Activated CD4-positive, alpha-beta T cell treated with anti-CD3 and anti-CD28 coated beads for 24 hours (primary cell): ENCODE results near the gene KIF16B.

Source experiments
- DNase-seq, 2 donors: peaks; one replicate each; pipeline ENCODE4 v3.0.0-alpha.2; 2020; ENCODE audit warnings: low read depth in 2 of 2

KIF16B gene

DNA sequence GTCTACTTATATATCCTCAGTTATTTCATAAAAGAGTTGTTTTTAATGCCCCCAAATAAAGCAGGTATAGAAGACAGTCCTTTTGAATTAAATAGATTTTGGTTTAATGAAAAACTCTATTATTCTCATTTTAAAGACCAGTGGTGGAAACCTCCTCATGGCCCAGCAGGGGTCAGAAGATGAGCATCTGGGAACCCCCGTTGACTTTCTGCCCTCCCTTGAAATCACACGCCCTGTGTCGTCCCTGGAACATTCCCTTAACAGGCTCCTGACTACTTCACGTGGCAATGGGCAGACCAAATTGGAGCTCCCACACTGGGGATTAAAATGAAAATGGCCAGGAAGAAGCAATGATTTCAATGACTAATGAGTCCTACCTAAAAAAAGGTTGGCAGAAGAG lies 220.9 kb downstream of the KIF16B start:
- DNase-seq, result no peak

DNA sequence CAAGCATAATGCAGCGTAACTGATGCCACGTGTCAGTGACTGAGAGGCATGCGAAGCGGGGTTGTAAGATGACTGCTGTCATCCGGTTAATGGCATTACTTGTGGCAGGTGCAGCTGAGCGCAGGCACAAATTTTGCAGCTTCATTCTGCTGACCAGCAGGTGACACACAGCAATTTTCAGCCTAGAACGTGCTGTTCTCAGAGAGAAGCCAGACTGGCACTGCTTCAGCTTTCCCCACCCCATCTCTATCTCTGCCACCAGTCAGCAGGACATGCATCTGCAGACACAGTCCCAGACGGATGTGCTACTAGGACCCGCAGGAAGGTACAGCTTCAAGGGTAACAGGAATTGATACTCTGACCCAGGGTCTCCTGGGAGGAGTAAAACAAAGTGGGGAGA lies 221.8 kb downstream of the KIF16B start:
- DNase-seq, result no peak

DNA sequence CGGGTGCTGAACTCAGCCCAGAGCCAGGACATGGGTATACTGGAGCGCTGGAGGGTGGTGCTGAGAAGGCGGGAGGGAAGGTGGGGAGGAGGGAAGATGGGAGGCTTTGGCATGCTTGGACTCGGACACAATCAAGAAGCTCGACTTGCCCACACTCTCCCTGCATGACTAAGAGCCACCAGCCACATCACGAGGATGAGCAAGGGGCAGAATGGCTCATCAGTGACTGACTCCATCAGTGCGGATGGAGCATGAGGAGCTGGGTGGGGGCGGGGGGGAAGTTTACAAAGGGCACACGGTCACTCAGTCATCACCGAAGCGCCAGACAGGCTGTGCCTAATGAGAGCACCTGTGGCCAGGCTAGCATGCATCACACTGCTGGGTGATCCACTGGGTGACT lies 222.8 kb downstream of the KIF16B start:
- DNase-seq, result no peak

DNA sequence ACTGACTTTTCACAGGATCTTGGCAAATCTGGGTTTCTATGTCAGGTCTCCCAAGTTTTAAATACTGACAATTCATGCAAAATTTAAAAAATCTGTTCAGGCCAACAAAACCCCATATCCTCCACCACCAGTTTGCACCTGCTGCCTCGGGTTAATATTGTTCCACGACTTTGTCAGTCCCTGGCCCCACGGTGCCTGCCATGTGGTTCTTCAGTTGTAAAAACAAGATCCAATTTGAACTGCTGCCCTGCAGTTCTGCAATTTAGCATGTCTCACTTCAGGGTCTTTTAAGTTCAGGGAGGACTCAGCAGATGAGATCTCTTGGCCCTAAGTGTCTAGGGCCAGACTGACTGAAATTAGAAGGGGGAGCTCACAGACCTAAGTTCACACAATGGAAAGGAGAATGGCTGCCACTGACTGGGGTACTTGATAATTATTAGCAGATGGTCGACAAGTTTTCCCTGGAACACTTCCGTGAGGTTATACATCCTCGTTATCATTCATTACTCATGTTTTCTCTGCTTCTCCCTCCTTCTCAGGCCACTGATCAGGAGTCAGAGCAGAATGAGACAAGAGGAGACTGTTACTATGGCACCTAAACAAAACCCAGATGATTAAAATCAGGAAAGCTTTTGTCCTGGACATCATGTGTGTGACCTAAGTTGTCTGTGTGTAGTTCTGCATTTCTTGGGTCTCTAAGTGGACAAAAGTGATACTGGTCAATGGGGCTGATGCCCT lies 223.6 kb downstream of the KIF16B start:
- DNase-seq, result no peak

DNA sequence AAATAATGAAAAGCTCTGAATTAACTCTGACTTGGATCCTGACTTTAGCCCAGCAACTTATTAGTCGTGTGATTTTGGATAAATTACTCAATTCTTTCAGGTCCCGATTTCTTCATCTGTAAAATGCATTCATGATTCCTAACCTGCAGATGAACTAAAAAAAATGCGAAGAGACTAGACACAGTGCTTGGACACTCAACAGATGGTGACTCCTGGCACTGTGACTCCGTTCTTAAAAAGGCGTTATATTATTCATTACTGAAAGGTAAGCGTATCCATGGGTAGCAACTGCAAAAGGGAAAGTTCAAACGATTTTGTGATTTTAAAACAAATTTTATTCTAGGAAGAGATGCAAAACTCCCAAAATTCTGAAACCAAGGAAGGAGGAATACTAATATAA lies 226.3 kb downstream of the KIF16B start:
- no peak for DNase-seq

DNA sequence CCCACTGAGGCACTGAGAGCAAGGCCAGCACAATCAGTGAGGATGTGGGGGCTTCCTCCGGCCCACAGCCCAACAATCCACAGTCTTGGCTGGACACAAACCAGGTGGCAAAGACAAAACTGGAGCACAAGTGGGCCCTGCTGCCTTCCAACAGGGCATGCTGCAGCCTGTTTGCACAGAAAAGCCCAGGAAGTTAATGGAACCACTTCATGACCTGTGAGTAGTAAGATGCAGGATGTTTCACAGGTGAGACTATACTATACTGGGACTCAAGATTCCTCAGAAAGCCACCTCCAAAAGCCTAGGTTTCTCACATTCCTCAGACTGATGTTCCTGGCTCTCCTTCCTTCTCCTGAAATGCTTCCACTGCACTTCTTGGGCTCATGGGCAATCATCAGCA lies 235.5 kb downstream of the KIF16B start:
- DNase-seq, result no peak

DNA sequence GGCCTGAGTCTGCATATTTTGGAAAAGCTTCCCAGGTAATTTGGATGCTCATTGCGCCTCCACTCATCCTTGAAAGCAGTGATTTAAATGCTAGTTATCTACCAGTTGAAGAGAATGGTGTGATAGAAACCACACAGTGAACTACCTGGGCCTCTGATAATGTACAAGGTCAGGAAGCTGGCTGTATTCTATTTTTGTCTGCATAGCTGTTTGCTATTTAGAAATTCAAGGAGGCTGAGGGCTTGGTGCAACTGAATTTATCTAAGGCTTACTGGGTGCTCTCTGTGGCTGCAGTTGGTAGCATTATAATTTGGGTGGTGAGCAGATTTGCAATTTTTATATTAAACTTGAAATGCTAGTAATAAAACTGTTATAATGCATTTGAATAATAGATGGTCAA lies 245.6 kb downstream of the KIF16B start:
- DNase-seq, result no peak

DNA sequence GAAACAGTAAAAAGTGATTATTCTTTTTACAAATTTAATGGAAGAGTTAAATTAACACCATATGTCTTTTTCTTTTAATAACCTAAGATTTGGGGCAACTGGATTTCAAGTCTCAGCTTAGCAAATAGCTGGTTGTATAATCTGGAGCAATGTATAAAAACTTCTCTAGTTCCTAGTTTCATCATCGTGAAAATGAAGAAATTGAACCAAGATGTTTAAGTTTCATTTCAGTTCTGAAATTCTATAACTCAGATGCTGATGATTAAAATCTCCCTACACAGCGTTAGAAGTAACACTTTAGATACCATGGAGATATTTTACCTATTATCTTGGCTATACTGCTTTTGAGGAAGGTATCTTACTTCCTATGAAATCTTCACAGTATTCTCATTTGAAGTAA lies 252.0 kb downstream of the KIF16B start:
- no peak for DNase-seq

DNA sequence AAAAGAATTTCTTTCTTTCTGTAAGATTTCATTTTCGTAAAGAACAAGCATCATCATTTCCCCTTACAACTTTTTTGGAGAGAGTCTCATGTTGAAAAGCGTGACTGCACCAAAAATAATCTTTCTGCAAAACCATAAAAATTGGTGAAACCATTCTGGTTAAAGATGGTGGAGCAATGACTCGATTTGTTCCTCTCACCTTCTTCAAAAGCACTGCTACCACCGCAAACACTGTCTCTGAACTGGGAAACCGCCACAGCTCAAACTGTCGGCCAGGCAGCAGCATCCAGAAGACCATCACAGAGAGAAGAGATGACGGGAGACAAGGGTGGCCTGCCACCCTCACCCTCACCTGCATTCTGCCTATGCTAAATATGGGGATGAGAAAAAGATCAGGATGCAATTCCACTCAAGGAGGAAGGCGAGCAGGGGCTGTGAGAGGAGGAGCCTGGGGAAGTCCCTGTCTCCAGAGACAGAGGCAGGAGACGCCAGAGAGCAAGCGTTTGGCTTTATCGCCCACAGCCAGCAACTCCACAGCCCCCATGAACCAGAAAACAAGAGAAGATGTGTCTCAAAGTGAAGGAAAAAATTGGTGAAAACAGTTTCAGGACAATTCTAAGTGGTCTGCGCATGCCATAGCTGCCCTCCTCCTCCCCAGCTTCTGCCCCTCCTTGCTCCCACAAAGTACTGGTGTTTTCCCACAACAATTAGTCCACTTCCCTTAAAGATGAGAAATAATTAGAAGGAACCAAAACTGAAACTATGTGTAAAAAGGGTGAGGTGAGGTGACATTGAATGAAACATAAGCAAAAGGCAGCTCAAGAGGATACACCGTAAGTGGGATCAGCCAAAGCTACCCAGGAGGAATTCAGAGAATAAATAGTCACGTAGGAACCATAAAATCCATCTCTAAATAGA lies 255.5 kb downstream of the KIF16B start:
- DNase-seq, result no peak

DNA sequence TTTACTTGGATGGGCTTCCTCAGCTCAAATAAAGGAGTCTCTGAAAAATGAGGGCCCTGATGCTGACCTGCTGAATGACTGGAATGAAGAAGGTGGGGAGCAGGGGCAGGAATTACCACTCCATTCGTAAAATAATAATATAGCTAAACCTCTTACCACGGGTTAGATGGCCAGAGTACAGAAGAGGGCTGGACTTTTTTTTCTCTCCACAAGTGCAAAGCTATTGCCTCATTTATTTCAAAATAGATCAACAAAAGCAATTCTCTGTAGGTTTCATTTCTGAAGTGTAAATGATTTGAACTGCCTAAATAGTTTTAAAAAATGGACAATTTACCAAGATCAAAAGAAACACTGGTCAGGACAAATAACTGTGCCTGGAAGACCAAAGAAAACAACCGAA lies 256.7 kb downstream of the KIF16B start:
- DNase-seq, result no peak

DNA sequence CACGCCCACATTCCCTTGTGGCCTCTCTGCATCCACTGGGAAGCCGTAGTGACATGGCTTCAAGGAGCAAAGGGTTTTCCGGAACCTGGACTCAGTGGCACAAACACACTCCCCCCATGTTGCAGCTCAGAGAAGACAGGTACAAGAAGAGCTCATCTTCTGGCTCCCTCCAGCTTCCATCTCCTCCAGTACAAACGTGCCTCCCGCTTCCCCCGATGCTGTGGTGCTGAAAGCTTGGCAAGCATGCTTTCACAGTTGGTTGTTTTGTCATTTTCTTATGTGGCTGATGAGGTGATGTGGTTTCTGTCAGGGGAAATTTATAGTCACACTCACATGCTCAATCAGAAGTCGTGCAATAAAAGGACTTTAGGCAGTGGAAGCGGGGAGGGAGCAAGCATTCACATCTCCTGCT lies 258.5 kb downstream of the KIF16B start:
- DNase-seq, result no peak

DNA sequence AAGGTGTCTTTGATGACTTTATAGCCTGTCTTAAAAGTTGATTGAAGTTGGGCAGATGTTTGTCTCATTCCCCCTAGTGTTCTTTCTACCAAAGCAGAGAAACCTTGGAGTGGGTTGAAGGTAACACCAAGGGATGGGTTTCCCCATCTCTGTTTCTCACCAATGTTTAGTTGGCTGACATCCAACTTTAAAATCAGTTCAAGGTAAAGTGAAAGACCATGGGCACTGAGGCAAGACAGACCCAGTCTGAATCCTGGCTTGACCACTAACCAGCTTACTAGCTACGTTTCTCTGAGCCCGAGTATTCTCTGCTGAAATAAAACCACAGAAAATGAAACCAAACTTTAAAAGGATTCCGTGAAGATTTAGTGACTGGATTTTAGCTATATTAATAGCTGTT lies 258.9 kb downstream of the KIF16B start:
- no peak for DNase-seq

DNA sequence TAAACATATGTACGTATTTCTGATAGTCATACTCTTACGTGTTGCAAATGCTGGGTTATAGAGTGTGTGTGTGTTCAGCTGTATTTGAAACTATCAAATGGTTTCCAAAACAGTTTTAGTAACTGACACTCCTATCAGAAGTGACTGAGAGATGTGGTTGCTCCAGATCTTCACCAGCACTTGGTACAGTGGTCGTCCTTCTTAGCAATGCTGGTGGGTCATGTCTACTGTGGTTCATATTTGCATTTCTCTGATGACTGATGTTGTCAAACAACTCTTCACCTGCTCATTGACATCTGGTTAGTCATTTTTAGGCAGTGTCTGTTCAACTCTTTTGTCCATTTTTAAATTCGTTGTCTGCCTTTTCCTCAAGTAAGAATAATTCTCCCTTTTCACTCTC lies 259.3 kb downstream of the KIF16B start:
- no peak for DNase-seq

DNA sequence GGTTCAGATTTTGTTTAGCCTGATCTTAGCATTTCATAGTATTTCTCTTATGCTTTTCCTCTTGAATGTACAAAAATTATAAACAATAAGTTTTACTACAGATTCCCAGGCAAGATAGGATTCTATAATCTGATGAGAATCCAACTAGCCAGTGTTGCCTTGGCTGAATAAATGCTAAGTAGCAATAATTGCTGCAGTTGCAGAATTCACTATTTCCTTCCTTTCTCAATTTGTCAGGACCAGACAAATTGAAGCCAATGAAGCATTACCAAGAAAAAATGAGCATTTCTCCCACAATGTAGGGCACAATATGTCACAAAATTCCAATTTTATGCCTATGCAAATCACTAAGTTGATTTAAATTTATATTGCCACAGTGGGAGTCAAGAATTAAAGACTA lies 260.2 kb downstream of the KIF16B start:
- DNase-seq, result no peak

DNA sequence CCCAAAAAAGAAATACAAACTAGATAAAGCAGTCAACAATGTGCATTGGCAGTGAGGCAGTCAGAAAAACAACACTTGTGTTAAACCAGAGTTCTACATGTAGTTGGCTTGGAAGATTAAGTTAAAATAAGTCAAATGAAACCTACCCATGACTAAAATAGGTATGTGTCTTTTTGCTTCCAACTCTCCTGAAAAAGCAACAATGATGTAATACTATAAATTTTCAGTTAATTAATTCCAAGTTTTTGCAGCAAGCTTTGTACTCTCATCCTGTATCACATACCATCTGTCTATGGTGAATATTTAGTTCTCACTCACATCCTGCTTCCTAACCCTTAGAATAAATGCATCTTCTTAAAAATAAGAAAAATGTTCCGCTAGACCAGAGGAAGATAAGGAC lies 261.5 kb downstream of the KIF16B start:
- DNase-seq, result no peak

DNA sequence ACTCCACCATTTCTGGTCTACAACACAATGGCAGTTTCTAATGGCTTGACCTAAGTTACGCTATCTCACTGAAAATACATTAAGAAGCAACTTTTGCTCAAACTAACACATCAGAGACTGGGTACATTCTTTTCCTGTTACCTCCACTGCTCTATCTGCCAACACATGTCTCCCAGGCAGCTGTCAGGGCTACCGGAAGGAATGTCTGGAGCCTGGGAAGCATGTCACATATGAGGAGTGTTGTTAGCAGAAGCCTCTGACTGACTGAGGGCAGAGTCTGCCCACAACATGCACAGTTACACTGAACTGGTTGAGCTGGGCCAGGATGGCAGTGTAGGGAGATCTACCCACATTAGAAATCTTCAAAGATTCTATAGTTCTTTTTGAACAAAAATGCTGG lies 264.5 kb downstream of the KIF16B start:
- no peak for DNase-seq

DNA sequence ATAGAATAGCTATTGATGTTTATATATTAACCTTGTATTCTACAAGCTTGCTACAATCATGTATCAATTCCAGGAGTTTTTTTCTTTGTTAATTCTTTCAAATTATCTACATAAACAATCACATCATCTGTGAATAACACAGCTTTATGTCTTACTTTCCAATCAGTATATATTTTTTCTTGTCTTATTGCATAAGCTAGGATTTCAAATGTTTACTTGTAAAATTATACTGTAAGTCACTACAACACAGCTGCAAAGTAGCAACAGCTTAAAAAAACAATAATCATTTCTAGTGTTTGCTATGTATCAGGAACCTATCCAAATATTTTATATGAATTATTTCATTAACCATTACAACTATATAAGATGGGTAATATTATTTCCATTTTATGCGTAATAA lies 270.4 kb downstream of the KIF16B start:
- no peak for DNase-seq

DNA sequence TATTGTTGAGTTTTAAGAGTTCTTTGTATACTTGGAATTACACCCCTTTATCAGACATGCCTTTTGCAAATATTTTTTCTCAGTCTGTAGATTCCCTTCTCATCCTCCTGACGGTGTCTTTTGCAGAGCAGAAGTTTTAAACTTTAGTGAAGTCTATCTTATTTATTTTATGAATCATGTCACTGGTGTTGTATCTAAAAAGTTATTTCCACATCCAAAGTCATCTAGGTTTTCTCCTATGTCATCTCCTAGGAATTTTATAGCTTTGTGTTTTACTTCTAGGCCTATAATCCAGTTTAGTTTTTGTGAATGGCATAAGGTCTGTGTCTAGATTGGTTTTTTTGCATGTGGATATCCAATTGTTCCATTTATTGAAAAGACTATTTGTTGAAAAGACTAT lies 271.3 kb downstream of the KIF16B start:
- DNase-seq, result no peak

DNA sequence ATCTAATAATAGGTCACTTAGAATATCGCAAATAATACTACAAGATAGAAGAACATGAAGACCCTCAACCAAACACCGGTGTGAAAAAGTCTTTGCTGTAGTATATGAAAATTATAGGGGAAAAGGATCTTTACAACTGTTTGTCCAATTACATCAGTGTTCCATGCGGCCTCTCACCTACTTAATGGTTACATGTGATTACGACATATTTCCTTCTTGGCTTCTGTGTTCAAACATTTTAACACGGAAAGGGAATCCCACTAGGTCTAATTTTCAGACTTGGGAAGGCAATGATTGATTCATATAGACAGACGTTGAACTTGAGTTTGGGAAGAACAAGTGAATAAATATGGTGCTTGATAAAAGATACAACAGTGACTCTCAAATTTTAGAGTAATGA lies 273.4 kb downstream of the KIF16B start:
- DNase-seq, result no peak

DNA sequence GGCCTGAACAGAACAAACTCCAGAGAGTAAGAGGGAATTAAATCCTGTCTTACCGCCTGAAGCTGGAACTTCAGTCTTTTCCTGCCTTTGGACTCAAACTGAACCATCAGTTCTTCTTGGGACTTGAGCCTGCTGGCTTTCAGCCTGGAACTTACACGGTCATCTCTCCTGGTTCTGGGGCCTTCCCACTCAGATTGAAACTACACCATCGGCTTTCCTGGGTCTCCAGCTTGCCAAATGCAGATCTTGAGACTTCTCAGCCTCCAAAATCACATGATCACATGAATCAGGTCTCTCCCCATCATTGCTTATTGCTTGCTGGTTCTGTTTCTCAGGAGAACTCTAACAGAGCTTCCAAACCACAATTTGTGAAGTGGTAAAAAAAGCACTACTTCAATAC lies 276.3 kb downstream of the KIF16B start:
- no peak for DNase-seq

DNA sequence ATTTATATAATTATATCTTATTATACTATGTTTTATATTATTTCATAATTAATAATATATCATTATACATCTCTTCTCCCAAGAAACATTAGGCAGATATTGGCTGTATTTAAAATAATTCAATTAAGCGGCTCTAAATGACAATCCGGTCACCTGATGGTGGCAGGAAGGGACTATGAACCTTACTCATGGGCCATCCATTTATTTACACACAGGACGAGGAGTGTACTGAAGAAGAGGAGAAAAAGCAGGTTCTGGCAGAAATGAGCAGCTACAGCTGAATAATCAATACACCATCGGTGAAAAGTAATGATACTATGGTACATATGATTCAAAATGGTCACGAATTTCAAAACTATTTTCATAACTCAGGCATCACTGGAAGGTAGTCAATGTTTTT lies 277.7 kb downstream of the KIF16B start:
- no peak for DNase-seq

DNA sequence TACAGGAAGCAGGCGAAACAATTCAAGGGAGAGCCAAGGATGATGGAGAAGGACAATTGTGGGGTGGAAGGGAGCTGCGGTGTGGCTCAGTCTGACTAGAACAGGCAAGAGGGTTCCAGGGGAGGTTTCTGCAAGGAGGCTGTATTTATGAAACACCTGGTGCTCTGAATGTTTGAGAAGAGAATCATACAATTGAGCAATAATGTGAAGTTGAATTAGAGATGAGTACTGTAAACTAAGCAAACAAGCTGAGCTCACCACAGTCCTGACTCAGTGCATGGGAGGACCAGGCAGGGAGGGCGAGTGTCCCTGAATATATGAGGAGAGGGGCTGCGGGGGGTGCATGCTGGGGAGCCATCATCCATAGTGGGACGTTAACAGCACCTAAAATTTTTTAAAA lies 279.7 kb downstream of the KIF16B start:
- DNase-seq, result no peak

DNA sequence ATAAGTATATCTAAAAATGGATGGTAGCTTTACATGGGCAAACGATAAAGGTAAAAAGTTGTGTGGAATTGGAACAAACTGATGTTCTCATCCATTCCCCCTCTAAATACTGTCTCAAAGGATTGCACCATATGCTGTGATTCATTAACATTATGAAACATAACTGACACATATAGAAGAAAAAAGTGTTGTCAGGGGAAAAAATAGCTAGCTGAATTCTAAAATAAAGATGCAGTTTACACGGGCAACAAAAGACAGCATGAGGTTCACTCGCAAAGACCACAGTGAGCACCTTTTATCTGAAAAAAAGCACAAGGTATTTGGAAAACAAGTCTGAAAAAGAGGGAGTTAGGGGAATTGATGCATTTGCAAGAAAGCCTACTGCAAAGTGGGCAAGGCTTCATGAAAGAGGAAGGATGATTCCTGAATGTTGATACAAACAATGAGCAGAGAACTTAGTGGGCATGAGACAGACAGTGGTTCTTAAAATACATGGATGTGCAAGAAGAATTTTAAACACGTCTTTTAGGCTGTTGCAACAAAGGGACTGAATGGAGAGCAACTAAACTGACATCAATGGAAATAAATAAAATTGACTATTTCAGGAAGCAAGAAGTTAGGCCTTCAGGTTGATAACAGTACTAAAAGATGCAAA lies 280.9 kb downstream of the KIF16B start:
- no peak for DNase-seq
